Iris pigment epithelial cell (primary cell): Measurements from ENCODE around the gene SMNDC1.

Source experiments
- DNase-seq: peaks from one replicate; pipeline ENCODE4 v3.0.0-alpha.2; 2011; ENCODE audit warnings: low read depth

The SMNDC1 gene

DNA sequence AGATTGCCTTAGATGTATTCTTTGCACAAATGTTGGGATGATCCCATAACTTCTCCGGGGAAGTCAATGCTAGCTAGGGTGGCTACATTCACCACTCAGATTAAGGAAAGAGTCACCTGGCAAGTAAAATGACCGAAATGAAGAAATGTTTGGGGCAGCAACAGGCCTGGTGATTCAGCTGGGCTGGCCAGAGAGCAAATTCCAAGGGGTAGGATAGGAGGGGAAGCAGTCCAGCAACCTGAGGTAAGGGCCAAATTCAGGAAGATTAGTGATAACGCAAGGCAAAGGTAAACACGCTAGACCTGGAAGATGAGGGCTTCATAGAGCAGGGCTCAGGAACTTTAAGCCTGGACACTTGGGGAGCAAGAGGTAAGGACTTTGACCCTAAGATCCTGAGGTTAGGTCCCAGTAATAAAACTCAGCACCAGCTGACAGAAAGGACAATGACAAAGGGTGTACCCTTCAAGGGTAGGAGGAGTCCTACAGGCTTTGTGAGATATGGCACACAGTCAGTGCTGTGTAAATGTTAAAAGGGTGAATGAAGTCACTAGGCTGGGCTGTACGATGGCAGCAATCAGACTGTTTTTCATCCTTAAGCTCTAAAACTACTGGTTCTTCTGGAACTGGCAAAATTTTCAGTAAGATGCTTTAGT, 22.7 kb upstream of the SMNDC1 start:
- no peak for DNase-seq

- DNase-seq = peak; percentile 80
These were observed 21.8 kb upstream of the SMNDC1 start for GRCh38 chr10:110326351-110327032.

DNA sequence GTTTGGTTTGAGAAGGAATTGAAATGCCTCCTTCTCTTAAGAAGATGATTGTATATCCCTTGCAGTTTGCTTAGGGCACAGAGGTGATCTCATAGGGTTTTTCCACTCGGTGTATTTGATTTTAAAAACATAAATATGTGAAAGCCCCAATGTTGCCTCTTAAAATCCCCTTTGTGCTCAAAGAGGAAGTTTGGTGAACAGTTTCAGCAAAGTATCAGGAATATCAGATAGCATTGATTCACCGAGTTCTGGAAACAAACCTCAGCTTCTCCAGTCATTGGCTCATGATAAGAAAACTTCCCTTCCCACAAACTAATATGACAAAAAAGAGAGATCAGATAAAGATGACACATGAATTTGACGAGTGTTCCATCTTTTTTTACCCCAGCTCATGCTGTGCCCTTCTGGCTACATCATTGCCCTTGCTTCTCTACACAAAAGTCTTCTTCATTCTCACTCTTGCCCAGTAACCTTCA, 20.1 kb upstream of the SMNDC1 start:
- peak; percentile 50 for DNase-seq

- DNase-seq = peak; percentile 46
These were observed 19.6 kb upstream of the SMNDC1 start for GRCh38 chr10:110324201-110324804.

GRCh38 chr10:110323503-110323902, 18.8 kb upstream of the SMNDC1 start:
- peak; percentile 92 for DNase-seq

DNA sequence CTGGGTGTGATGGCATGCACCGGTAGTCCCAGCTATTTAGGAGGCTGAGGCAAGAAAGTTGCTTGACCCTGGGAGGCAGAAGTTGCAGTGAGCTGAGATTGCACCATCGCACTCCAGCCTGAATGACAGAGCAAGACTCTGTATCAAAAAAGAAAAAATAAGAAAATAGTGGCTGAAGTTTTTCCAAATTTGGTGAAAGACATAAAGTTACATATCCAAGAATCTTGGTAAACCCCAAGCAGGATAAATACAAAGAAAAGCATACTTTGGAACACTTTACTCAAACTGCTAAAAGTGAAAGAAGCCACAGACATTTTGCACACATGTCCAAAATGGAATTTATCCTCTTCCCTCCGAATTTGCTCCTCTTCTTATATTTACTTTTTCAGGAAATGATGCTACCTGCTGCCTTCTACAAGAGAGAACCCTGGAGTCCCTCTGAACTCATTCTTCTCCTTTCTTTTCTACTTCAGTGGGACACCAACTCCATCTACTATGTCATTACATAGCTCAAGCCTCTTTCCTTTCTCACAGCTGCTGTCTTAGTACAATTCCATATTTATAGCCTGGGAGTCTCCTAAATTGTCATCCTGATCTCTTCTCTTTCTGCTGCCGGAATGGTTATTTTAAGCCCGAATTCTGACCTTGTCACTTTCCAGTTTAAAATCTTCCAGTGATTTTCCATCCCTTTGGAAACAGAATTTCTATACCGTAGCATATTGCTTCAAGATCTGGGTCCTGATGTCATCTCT, 17.3 kb upstream of the SMNDC1 start:
- DNase-seq = no peak

GRCh38 chr10:110317866-110318850, 13.4 kb upstream of the SMNDC1 start:
- no peak for DNase-seq

DNA sequence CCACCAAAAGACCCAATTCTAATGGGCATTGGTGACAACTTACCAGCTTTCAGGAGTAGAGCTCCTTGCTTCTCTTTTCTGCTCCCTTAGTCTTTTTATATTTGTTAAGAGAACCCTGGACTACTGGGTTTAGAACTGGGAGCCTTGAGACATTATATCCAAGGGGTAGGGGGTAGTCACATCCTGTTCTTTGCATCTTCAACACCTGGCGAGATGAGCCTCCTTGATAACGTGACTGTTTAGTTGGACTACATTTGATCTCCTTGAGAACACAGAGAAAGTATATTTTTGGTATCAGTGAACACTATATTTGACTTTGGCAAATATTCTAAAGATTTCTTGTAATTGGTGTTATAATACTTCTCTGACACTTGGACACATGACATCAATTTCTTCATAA, 9.0 kb upstream of the SMNDC1 start:
- no peak for DNase-seq

- no peak for DNase-seq
These were observed 7.5 kb upstream of the SMNDC1 start for GRCh38 chr10:110312206-110312605.

GRCh38 chr10:110311357-110311949, 6.7 kb upstream of the SMNDC1 start:
- DNase-seq = peak; percentile 63

DNA sequence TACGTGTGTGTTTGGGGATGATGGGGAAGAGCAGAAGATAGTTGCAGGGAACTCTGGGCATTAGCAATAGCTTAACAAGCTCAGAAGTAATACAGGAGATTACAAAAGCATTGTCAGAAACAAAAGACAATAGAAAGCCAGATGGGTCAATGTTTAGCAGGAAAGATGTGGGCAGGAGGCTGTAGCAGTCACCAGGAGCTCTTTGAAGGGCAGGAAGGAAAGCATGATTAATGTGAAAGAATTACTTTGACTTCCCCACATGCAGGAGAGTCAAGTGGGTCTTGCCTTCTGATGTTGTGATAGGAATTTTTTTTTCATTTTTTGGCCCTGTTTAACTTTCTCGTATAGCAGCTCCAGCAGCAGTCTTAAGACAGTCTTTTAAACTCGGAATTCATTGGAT, 6.0 kb upstream of the SMNDC1 start:
- DNase-seq = no peak

DNA sequence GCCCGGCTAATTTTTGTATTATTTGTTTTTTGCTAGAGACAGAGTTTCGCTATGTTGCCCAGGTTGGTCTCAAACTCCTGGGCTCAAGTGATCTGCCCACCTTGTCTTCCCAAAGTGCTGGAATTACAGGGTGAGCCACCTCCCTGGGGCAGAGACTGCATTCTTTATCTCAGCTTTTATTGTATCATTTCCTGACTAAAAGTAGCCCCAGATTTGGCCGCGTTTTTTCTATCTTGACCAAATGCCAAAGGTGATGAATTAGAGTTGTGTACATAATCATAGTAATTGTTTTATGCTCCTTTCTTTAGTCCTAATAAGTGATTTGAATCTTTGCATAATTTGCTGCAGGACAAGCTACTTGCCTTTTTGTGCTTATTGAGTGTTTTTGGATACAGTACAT, 3.1 kb upstream of the SMNDC1 start:
- DNase-seq = no peak

DNA sequence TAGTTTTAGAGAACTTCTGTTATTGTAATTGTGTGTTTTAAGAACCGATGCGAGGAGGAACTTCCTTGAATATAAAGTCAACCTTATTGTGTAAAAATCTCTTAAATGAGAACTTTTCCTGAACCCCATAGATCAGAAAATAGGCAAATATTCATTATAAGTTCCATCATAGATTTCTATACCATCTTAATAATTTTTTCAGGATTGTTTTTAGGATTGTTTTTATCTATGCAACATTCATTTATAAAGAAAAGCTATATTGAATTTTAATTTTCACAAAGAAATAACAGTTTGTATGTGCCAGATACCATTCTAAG, 1.7 kb upstream of the SMNDC1 start:
- DNase-seq = no peak

GRCh38 chr10:110305767-110306451, 1.2 kb upstream of the SMNDC1 start:
- peak; percentile 96 for DNase-seq

- no peak for DNase-seq
These were observed 333 bp downstream of the SMNDC1 start for GRCh38 chr10:110304394-110304779.

DNA sequence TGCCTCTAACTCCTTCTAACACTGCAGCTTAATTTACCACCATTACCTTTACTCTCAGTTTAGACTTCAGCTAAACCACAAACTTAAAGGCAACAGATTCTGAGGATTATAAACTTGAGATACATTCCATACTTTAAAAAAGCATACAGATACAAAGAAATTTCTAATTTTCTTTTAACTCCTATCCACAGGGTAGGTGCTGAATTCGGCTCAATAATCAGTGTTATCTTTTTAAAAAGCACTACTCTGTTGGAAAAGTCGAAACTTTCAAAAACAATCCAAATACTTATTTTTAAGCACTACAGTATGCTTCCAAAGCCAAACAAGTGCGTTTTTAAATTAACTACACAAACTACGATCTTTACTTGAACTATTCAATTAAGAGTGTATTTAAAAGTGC, 1.0 kb downstream of the SMNDC1 start:
- no peak for DNase-seq

DNA sequence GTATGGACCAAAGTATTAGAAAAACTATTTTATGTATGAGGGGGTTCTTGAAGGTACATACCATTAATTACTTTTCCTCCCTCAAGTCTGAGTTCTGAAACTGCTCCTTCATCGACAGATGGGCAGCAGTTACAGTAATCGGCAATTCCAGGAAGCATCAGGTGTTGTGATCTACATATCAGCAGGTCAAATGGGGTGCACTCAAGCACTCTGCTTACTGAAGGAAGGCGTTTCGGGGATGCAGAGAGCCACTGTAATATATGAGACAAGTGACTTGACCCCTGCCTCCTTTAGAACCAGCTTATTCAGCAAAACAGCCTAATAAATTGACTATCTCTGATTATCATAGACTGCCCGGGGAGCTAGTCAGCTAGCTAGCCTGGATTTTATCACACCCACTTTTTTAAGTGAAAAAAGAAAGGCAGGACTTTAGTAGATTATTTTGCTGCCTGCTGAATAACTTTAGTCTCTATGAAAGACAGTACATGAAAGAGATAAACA, 4.2 kb downstream of the SMNDC1 start:
- no peak for DNase-seq

GRCh38 chr10:110296966-110297365, 7.8 kb downstream of the SMNDC1 start:
- no peak for DNase-seq

DNA sequence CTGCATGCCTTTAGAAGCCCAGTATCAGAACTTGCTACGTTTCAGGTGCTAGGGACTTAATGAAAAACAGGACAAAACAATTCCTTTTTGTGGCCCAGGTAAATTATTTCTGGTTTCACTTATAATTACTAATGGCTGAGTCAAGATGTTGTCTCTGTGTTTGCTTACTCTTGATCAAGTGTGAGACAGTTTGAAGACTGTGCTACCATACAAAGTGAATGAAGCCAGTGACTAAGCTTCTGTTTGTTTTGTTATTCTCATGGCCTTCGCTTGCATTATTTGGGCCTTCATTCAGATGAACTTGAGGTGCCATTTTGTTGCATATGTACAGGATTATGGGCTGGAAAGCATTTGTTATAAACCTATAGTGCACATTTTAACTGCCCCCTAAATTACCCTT, 17.9 kb downstream of the SMNDC1 start:
- DNase-seq = peak; percentile 17

- no peak for DNase-seq
These were observed 19.2 kb downstream of the SMNDC1 start for GRCh38 chr10:110285501-110285900.
